GM12878 (cell line): ENCODE results near the gene TMEM94. TPM values are rescaled to one million over a fixed set of nuclear protein-coding genes. Genes with fewer than 3 reads are reported as not detected.

Experiments
- ASH2L ChIP-seq: fragments of 300-600, 200-600 bp; sonication (generic); IDR thresholded peaks from 2 replicates; pipeline ENCODE4 v1.6.1; 2017; ENCODE audit warnings: low read depth, mild to moderate bottlenecking, borderline replicate concordance
- BHLHE40 ChIP-seq, 2 experiments: fragments of 450-650 bp in 1 of 2; IDR thresholded peaks; 2 replicates each; pipeline ENCODE4 v1.6.1; 2011 to 2017; ENCODE audit warnings: low read depth in 2 of 2, borderline replicate concordance in 1 of 2, improper control_type of control experiment in 1 of 2, low read length in 1 of 2, mild to moderate bottlenecking in 1 of 2
- CREB1 ChIP-seq: IDR thresholded peaks from 2 replicates; pipeline ENCODE4 v1.6.1; 2012; ENCODE audit warnings: low read depth, mild to moderate bottlenecking, inconsistent platforms
- EP300 ChIP-seq, 2 experiments: fragments of 150-350 bp in 1 of 2; IDR thresholded peaks; 2 replicates each; pipeline ENCODE4 v1.6.1; 2011 to 2012; ENCODE audit warnings: low read depth in 2 of 2, low read length in 2 of 2, borderline replicate concordance in 1 of 2, improper control_type of control experiment in 1 of 2, inconsistent platforms in 1 of 2; ENCODE audit not compliant: control insufficient read depth in 1 of 2
- GATAD2B ChIP-seq: fragments of 450-650 bp; conservative IDR thresholded peaks from 2 replicates; pipeline ENCODE4 v1.6.1; 2017; ENCODE audit warnings: low read depth, mild to moderate bottlenecking, moderate library complexity
- HDAC2 ChIP-seq: fragments of 200-600 bp; sonication (generic); IDR thresholded peaks from 2 replicates; pipeline ENCODE4 v1.6.1; 2017
- POLR2A ChIP-seq: IDR thresholded peaks from 2 replicates; pipeline ENCODE4 v1.6.1; 2011; ENCODE audit warnings: low read depth, mild to moderate bottlenecking, low read length
- RUNX3 ChIP-seq: IDR thresholded peaks from 2 replicates; pipeline ENCODE4 v1.6.1; 2012; ENCODE audit warnings: low read length, inconsistent platforms
- SIN3A ChIP-seq: IDR thresholded peaks from 2 replicates; pipeline ENCODE4 v1.6.1; 2012; ENCODE audit warnings: low read depth, low read length, improper control_type of control experiment
- SMAD5 ChIP-seq: IDR thresholded peaks from 2 replicates; pipeline ENCODE4 v1.6.1; 2016; ENCODE audit warnings: antibody characterized with exemption, low read depth
- SREBF1 ChIP-seq: IDR thresholded peaks from 2 replicates; pipeline ENCODE4 v1.6.1; 2012; ENCODE audit warnings: mild to moderate bottlenecking, low read length
- STAT1 ChIP-seq: fragments of 450-650 bp; conservative IDR thresholded peaks from 2 replicates; pipeline ENCODE4 v1.6.1; 2014; ENCODE audit warnings: antibody characterized with exemption, mild to moderate bottlenecking
- YBX1 ChIP-seq: fragments of 450-650 bp; IDR thresholded peaks from 2 replicates; pipeline ENCODE4 v1.6.1; 2016; ENCODE audit warnings: antibody characterized with exemption
- polyA plus RNA-seq, 11 experiments: library from polyadenylated mRNA; depleted of rRNA in 4 of 11; unstranded in 6 of 11; stranded (reverse) in 5 of 11; fragments of >200 nt; fragmentation: Nextera tagmentation in 4 of 11; fragmentation: Illumina TruSeq in 1 of 11; extraction: Ambion mirVana in 4 of 11; extraction: Trizol in 1 of 11; gene quantifications; 1 replicate in 1 of 11; 2 replicates in 10 of 11; pipeline versions ENCODE4 v1.2.1 to v1.2.3, GENCODE V29; 2011 to 2016; ENCODE audit warnings: inconsistent platforms in 2 of 11, missing spikeins in 2 of 11, low read depth in 1 of 11
- total RNA-seq, 4 experiments: library from RNA; depleted of rRNA in 3 of 4; stranded (reverse); fragments of >200 nt in 3 of 4; fragmentation: Illumina TruSeq in 1 of 4; extraction: Trizol in 1 of 4; gene quantifications; 2 replicates each; pipeline versions ENCODE4 v1.2.1 to v1.2.3, GENCODE V29; 2013 to 2021
- TF ChIP-seq, protein P1 (sequence below): IDR thresholded peaks from 2 replicates; pipeline ENCODE4 v1.6.1; 2012; ENCODE audit warnings: low read length, inconsistent platforms
- TF ChIP-seq, protein P2 (sequence below): fragments of 450-650 bp; IDR thresholded peaks from 2 replicates; pipeline ENCODE4 v1.6.1; 2017; ENCODE audit warnings: mild to moderate bottlenecking, low read depth, inconsistent platforms; ENCODE audit not compliant: poor library complexity, severe bottlenecking
- TF ChIP-seq, protein P3 (sequence below): fragments of 450-650 bp; IDR thresholded peaks from 2 replicates; pipeline ENCODE4 v1.6.1; 2017; ENCODE audit warnings: mild to moderate bottlenecking, moderate library complexity
- TF ChIP-seq, protein P4 (sequence below): fragments of 150-350 bp; IDR thresholded peaks from 2 replicates; pipeline ENCODE4 v1.6.1; 2016; ENCODE audit warnings: low read depth, low read length
- TF ChIP-seq, protein P5 (sequence below): IDR thresholded peaks from 2 replicates; pipeline ENCODE4 v1.6.1; 2011; ENCODE audit warnings: borderline replicate concordance, low read depth, mild to moderate bottlenecking, moderate library complexity, mixed read lengths, low read length; ENCODE audit not compliant: insufficient read depth; ENCODE audit errors: extremely low read length

Gene TMEM94
- total and polyA plus RNA-seq, 10 of the 15 experiments (the other 5 are each of a cell fraction or from before 2014, with no cell fraction given): 0.31 to 70.7 (median 24.4) TPM

DNA sequence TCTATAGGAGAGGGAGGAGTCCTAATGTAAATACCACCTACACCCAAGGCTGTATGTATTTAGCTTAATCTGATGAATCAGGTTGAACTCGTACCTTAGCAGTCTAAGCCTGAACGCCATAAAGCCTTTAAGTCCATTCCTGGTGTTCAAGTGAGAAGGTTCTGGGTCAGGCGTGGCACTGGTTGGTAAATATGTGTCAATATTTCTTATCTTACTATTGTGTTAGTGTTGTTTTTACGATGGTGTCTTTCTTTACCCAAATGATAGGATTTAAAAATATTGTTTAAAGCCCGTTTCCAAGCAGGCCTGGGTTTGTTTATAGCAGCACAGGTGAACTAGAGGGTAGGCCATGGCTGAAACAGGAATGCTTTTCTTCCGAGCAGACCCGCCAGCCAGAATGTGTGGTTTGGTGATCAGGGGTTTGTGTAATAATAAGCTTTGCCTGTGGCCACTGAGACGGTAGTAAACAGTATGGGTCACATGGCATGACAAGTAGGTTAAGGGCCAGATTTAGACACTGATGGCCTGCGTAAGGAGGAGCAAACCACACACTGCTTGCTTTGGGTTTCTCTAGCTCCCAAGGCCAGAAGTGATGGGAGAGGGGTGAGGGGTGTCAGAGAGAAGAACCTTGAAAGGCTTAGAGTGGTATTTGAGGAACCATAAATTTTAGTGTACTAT, 3.3 kb downstream of the TMEM94 start (continued):
- no peak for TF ChIP-seq ASH2L
- no peak for TF ChIP-seq YBX1
- TF ChIP-seq, protein P1, sequence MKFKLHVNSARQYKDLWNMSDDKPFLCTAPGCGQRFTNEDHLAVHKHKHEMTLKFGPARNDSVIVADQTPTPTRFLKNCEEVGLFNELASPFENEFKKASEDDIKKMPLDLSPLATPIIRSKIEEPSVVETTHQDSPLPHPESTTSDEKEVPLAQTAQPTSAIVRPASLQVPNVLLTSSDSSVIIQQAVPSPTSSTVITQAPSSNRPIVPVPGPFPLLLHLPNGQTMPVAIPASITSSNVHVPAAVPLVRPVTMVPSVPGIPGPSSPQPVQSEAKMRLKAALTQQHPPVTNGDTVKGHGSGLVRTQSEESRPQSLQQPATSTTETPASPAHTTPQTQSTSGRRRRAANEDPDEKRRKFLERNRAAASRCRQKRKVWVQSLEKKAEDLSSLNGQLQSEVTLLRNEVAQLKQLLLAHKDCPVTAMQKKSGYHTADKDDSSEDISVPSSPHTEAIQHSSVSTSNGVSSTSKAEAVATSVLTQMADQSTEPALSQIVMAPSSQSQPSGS: no peak
- TF ChIP-seq SREBF1: no peak
- TF ChIP-seq CREB1: 0 out of 2 replicates have a peak, but pooled peaks have one; percentile 14
- TF ChIP-seq GATAD2B: no peak
- TF ChIP-seq, protein P2, sequence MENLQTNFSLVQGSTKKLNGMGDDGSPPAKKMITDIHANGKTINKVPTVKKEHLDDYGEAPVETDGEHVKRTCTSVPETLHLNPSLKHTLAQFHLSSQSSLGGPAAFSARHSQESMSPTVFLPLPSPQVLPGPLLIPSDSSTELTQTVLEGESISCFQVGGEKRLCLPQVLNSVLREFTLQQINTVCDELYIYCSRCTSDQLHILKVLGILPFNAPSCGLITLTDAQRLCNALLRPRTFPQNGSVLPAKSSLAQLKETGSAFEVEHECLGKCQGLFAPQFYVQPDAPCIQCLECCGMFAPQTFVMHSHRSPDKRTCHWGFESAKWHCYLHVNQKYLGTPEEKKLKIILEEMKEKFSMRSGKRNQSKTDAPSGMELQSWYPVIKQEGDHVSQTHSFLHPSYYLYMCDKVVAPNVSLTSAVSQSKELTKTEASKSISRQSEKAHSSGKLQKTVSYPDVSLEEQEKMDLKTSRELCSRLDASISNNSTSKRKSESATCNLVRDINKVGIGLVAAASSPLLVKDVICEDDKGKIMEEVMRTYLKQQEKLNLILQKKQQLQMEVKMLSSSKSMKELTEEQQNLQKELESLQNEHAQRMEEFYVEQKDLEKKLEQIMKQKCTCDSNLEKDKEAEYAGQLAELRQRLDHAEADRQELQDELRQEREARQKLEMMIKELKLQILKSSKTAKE: peak; percentile 55
- TF ChIP-seq, protein P3, sequence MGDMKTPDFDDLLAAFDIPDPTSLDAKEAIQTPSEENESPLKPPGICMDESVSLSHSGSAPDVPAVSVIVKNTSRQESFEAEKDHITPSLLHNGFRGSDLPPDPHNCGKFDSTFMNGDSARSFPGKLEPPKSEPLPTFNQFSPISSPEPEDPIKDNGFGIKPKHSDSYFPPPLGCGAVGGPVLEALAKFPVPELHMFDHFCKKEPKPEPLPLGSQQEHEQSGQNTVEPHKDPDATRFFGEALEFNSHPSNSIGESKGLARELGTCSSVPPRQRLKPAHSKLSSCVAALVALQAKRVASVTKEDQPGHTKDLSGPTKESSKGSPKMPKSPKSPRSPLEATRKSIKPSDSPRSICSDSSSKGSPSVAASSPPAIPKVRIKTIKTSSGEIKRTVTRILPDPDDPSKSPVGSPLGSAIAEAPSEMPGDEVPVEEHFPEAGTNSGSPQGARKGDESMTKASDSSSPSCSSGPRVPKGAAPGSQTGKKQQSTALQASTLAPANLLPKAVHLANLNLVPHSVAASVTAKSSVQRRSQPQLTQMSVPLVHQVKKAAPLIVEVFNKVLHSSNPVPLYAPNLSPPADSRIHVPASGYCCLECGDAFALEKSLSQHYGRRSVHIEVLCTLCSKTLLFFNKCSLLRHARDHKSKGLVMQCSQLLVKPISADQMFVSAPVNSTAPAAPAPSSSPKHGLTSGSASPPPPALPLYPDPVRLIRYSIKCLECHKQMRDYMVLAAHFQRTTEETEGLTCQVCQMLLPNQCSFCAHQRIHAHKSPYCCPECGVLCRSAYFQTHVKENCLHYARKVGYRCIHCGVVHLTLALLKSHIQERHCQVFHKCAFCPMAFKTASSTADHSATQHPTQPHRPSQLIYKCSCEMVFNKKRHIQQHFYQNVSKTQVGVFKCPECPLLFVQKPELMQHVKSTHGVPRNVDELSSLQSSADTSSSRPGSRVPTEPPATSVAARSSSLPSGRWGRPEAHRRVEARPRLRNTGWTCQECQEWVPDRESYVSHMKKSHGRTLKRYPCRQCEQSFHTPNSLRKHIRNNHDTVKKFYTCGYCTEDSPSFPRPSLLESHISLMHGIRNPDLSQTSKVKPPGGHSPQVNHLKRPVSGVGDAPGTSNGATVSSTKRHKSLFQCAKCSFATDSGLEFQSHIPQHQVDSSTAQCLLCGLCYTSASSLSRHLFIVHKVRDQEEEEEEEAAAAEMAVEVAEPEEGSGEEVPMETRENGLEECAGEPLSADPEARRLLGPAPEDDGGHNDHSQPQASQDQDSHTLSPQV: no peak
- peak; percentile 83 for TF ChIP-seq RUNX3
- no peak for TF ChIP-seq SIN3A
- TF ChIP-seq, protein P4, sequence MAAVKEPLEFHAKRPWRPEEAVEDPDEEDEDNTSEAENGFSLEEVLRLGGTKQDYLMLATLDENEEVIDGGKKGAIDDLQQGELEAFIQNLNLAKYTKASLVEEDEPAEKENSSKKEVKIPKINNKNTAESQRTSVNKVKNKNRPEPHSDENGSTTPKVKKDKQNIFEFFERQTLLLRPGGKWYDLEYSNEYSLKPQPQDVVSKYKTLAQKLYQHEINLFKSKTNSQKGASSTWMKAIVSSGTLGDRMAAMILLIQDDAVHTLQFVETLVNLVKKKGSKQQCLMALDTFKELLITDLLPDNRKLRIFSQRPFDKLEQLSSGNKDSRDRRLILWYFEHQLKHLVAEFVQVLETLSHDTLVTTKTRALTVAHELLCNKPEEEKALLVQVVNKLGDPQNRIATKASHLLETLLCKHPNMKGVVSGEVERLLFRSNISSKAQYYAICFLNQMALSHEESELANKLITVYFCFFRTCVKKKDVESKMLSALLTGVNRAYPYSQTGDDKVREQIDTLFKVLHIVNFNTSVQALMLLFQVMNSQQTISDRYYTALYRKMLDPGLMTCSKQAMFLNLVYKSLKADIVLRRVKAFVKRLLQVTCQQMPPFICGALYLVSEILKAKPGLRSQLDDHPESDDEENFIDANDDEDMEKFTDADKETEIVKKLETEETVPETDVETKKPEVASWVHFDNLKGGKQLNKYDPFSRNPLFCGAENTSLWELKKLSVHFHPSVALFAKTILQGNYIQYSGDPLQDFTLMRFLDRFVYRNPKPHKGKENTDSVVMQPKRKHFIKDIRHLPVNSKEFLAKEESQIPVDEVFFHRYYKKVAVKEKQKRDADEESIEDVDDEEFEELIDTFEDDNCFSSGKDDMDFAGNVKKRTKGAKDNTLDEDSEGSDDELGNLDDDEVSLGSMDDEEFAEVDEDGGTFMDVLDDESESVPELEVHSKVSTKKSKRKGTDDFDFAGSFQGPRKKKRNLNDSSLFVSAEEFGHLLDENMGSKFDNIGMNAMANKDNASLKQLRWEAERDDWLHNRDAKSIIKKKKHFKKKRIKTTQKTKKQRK: no peak
- 0 out of 2 replicates have a peak, but pooled peaks have one; percentile 27 for TF ChIP-seq SMAD5
- TF ChIP-seq POLR2A: peak; percentile 41; the same call in 1 of the 2 replicates
- TF ChIP-seq, protein P5, sequence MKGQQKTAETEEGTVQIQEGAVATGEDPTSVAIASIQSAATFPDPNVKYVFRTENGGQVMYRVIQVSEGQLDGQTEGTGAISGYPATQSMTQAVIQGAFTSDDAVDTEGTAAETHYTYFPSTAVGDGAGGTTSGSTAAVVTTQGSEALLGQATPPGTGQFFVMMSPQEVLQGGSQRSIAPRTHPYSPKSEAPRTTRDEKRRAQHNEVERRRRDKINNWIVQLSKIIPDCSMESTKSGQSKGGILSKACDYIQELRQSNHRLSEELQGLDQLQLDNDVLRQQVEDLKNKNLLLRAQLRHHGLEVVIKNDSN: peak; percentile 55
- TF ChIP-seq STAT1: no peak
- peak; percentile 15 to 49; a peak in 1 of 4 replicates for TF ChIP-seq BHLHE40 (IDR thresholded peaks at IDR 0.05; ENCODE audit: borderline replicate concordance in 1 of 2, low read depth in 2 of 2, low read length in 1 of 2)
- no peak for TF ChIP-seq HDAC2
- peak; percentile 65 to 73; a peak in 3 of 4 replicates for TF ChIP-seq EP300 (IDR thresholded peaks at IDR 0.05; ENCODE audit: borderline replicate concordance in 1 of 2, control insufficient read depth in 1 of 2, low read depth in 2 of 2, low read length in 2 of 2)
